HG02678 (cell line): ENCODE data around the gene DNAJB6.

ENCODE experiments used
- ATAC-seq: cut with Tn5 transposase; IDR thresholded peaks from one replicate; pipeline ENCODE4 v1.9.1; 2021; ENCODE audit warnings: mild to moderate bottlenecking, moderate library complexity; ENCODE audit not compliant: unreplicated experiment

The DNAJB6 gene

GRCh38 chr7:157425137-157425731, 88.4 kb downstream of the DNAJB6 start:
- ATAC-seq, result no peak

GRCh38 chr7:157425761-157426160, 89.0 kb downstream of the DNAJB6 start:
- no peak for ATAC-seq

- ATAC-seq, result no peak
Measured at GRCh38 chr7:157426463-157427301, 89.9 kb downstream of the DNAJB6 start.

- no peak for ATAC-seq
Measured at GRCh38 chr7:157427811-157428553, 91.2 kb downstream of the DNAJB6 start.

GRCh38 chr7:157428554-157428945, 91.7 kb downstream of the DNAJB6 start:
- ATAC-seq, result no peak

GRCh38 chr7:157429001-157429679, 92.3 kb downstream of the DNAJB6 start:
- ATAC-seq, result no peak

- no peak for ATAC-seq
Measured at GRCh38 chr7:157429680-157430224, 92.9 kb downstream of the DNAJB6 start.

GRCh38 chr7:157430721-157431120, 93.9 kb downstream of the DNAJB6 start:
- ATAC-seq, result no peak

- no peak for ATAC-seq
Measured at GRCh38 chr7:157431173-157431950, 94.6 kb downstream of the DNAJB6 start.

- no peak for ATAC-seq
Measured at GRCh38 chr7:157431951-157432540, 95.2 kb downstream of the DNAJB6 start.

- peak; percentile 19 for ATAC-seq
Measured at GRCh38 chr7:157432541-157432956, 95.7 kb downstream of the DNAJB6 start.

GRCh38 chr7:157432957-157433576, 96.3 kb downstream of the DNAJB6 start:
- ATAC-seq, result peak; percentile 58

- no peak for ATAC-seq
Measured at GRCh38 chr7:157433628-157434027, 96.8 kb downstream of the DNAJB6 start.

- ATAC-seq, result no peak
Measured at GRCh38 chr7:157434231-157434630, 97.4 kb downstream of the DNAJB6 start.

GRCh38 chr7:157434701-157435100, 97.9 kb downstream of the DNAJB6 start:
- no peak for ATAC-seq

- no peak for ATAC-seq
Measured at GRCh38 chr7:157436076-157436475, 99.3 kb downstream of the DNAJB6 start.

GRCh38 chr7:157436763-157437480, 100.1 kb downstream of the DNAJB6 start:
- ATAC-seq, result no peak

- ATAC-seq, result no peak
Measured at GRCh38 chr7:157437519-157438061, 100.8 kb downstream of the DNAJB6 start.
